DLD1 (cell line): ENCODE results near the gene RALGDS.
"Not testable (repeated sequence)": the region's sequence is repeated elsewhere in the genome, so short reads cannot be mapped to it uniquely, and the experiment has no call there.

ENCODE experiments used
- in situ Hi-C: cut with HindIII; loops from 2 replicates; pipeline ENCODE4 v1.10.0; 2017; ENCODE audit warnings: low sequenced_read_pairs

Gene RALGDS

DNA sequence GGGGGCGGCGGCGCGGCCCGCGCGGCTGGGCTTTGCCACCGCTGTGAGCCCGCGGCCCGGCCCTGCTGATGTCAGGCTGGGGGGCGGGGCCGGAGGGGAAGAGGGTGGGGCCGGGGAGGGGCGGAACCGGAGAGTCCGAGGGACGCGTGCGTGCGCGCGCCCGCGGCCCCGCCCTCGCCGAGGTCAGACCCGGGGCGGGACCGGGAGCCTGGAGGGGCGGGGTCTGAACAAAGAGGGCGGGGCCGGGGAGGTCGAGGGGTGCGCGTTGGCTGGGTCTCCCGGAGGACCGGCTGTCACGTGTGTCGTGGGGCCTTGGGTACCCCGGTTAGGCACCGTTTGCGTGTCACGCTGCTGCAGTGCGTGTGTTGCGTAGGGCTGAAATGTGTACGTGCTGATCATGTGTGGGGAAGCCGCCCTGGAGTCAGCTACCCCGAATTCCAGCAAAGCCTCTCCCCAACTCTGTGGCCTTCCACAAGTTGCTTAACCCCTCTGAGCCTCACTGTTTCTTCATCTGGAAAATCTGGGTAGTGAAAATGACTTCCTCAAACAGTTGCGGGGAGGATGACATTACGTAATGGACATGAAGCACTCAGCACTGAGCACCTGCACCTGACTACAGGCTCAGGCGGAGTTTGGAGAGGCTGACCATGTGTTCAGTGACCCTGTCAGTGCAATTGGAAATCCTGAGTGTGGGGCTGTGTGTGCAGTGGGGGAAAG, at the start of gene RALGDS:
Gene RALGDS (minus strand): TSS at position 43 of the 717 bp plus-strand sequence. CDS start 86 bp downstream, outside the sequence.
- in situ Hi-C loops = no loop called here

DNA sequence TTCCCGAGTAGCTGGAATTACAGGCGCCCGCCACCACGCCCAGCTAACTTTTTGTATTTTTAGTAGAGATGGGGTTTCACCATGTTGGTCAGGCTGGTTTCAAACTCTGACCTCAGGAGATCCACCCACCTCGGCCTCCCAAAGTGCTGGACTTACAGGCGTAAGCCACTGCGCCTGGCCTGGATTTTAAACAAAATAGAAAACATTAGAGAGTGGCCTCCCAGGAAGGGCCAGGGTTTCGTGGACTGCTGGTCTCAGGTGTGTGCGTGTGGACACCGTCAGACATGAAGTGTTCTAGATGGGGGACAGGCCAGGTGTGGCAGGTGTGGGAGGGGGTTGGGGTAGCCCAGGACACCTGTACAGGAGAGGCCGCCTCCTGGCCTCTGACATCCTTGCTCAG, 49.7 kb upstream of the RALGDS start:
- in situ Hi-C loops = no loop called here

DNA sequence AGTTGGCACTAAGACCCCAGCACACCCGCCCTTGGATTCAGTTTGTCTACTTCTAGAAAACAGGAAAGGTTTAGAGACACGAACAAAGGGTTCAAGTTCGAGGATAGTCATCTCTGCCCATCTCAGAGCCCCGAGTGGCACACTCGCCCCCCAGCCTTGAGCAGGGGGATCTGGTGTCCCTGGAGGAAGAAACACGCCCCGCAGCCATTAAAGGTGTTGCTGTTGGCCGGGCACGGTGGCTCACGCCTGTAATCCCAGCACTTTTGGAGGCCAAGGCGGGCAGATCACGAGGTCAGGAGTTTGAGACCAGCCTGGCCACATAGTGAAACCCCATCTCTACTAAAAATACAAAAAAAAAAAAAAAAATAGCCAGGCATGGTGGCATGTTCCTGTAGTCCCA, 48.6 kb upstream of the RALGDS start:
- in situ Hi-C loops = not testable (repeated sequence)

DNA sequence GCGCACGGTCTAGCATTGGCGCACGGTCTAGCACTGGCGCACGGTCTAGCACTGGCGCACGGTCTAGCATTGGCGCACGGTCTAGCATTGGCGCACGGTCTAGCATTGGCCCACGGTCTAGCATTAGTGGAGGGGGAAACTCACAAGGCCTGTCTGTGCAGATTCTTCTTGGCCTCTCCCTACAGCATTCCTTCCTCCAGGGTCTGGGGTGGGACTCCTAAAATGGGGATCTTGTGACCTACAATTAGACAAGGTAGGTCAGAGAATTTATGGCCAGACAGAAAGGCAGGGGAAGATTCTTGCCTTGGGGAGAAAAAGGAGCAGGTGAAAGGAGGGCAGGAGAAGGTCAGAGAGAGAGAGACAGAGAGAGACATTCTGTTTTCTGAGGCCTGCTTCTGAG, 48.1 kb upstream of the RALGDS start:
- in situ Hi-C loops = no loop called here

DNA sequence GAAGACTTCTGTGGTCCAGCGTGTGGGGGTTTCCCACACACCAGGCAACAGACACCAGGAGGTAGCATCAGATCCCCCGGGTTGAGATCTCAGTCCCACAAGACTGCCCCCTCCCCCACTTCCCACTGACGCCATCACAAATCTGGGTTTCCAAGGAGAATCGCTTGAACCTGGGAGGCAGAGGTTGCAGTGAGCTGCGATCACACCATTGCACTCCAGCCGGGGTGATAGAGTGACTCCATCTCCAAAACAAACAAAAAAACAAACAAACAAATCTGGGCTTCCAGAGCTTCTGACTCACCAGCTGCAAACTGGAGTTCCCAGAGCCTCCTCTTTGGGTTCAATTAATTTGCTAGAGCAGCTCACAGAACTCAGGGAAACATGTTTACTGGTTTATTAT, 47.4 kb upstream of the RALGDS start:
- in situ Hi-C loops = no loop called here

DNA sequence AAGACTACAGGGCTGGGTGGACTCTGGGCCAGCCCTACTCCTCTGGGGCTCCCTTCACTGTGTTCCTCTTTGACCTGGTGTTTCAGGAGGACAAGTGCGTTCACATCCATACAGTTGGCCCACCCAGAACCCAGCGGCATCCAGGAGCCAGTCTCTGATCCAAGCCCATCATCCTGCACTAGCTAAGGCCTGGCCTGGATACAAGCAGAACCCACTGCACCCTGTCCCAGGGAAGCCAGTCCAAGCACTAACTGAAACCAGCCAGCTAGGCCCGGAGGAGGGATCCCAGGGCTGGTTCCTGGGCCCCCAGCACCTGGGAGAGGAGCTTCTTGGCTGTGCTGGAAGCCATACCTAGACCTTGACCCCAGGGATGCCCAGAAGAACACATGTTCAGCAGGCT, 46.7 kb upstream of the RALGDS start:
- in situ Hi-C loops = no loop called here

DNA sequence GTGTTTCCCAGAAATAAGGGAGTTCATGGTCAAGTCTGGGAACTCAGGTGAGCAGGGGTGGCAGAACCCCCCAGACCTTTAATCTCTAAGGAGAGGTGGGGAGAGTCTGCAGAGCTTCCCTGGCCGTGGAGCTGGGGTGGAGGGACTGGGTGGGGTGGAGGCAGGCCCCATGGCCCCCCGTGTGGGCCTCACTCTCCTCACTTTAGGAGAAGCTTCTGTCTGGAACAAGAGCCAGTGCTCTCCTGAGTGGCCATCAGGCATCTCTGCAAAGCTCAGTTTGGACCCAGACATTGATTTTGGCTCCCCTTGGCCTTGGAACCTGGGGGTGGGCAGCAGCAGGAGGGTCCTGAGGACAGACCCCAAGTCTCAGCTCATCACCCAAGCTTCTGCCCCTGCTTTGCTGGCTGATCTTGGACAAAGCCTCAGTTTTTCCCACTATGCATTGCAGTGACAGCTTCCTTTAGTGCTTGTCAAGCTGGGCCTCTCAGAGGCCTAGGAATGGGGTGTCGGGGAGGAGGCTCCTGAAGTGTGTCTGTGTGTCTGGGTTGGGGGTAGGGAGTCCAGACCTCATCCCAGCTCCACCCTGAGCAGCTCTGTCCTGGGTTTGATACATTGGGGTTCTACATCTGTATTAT, 46.2 kb upstream of the RALGDS start:
- in situ Hi-C loops = no loop called here

DNA sequence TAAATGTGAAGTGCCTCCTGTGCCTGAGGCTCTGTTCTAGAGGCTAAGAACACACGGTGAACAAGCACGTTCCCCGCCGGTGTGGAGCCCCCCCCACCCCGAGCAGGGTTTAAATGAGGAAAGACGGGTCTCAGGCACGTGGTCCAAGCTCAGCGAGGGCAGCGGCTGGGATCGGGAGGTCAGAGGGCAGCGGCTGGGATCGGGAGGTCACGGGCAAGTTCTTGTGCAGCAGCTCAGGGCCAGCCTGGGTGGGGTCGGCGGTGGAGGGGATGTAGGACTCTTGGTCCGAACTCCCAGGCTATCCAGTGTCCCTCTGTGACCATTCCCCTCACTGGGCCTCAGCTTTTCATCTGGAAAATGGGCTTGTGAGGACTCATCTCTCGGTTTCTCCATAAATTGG, 45.4 kb upstream of the RALGDS start:
- in situ Hi-C loops = no loop called here

DNA sequence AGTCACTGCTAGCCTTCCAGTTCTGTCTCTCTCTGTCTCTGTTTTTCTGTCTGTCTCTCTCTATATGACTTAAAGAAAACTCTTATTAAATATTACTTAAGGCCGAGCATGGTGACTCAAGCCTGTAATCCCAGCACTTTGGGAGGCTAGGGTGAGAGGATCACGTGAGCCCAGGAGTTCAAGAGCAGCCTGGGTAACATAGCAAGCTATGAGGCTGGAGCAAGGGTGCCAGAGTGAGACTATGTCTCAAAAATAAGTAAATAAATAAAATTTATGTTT, 44.4 kb upstream of the RALGDS start:
- in situ Hi-C loops = no loop called here

DNA sequence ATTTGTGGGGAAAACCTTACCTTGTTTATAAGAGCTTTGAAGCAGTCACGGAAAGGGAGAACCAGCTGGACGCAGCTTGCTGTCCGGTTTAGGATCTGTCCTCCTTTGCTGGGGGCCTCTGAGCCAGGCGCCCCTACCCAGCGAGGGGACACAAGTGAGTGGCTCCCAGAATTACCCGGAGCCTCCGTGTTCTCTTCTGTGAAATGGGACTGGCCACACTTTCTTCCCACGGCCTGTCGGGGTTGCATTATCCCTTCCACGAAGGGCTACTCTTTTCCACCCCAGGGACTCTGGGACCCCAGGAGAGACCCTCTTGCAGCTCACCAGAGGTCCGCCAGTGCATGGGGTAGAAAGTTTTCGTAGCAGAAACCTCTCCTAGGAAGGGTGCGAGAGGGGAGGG, 43.2 kb upstream of the RALGDS start:
- in situ Hi-C loops = no loop called here

DNA sequence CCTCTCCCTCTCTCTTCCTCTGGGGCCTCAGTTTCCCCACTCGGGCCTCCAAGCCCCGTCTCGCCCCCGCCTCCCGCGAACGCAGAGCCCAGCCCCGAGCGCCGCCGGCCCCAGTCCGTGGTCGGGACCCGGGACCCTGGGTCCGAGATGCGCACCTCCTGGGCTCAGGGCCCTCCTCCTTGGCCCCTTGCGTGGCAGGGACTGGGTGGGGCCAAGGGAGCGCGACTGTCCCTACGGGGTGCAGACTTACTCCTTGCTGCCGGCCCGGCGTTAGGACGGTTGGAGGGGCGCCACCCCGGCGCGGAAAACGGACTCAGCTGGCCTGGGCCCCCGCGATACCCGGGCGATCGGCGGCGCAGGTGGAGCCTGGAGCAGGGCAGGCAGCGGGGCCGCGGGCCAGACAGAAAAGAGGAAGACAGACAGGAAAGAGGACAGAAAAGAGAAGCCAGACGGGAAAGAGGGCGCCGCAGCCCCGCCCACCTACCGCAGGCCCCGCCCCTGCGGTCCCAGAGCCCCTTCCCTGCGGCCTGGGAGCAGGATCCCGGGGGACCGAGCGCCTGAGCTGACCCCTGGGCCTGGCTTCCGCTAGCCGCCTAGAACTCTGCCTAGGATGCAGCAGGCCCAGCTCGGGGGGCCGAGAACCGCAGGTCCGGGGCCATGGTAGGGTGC, 42.6 kb upstream of the RALGDS start, which contains the start of gene GBGT1:
Gene GBGT1 (minus strand): TSS at position 411 of the 669 bp plus-strand sequence. CDS start 1,502 bp downstream, outside the sequence.
- in situ Hi-C loops = no loop called here

DNA sequence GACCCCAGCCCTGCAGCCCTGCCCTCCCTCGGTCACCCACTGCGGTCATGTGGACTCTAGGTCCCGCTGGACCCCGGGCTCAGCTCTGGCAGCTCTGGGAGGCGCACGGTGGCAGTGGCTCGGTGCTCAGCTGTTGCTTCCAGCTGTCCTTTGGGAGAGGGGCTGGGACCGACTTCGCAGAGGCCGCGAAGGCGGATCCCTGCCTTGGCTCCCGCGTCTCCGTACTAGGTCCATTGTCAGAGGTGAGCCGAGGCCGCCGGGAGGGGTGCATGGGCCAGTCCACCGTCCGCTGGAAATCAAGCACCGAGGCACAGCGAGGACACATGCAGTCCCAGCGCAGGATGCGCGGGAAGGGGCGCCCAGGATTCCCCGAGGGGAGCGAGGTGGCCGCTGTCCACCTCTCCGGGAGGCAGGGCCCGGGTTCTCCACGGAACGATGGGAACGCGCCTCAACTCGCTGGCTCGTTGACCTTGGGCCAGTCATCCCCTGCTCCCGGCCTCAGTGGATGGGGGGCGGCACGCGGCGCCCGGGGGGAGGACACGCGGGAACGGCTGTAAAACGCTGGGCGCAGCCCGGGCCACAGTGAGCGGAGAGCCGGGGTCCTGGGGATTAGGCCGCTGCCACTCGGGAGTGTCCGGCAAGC, 41.9 kb upstream of the RALGDS start:
- in situ Hi-C loops = no loop called here

DNA sequence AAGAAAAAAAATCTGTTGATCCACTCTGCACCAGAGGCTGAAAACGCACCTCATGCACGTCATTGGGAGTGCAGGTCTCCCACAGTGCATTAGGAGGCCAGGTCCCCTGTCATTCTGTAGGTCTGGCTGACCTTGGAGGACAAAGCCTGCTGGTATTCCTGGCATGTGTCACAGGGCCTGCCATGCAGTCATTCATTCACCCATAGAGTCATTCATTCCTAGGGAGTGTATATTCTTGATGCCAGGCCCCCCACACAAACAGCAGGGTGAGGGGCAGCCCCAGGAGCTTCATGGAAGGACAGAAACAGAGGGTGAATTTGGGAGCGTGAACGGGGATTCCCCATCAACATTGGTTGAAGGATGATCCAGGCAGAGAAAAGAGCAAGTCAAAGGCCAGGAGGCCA, 40.5 kb upstream of the RALGDS start:
- in situ Hi-C loops = no loop called here

DNA sequence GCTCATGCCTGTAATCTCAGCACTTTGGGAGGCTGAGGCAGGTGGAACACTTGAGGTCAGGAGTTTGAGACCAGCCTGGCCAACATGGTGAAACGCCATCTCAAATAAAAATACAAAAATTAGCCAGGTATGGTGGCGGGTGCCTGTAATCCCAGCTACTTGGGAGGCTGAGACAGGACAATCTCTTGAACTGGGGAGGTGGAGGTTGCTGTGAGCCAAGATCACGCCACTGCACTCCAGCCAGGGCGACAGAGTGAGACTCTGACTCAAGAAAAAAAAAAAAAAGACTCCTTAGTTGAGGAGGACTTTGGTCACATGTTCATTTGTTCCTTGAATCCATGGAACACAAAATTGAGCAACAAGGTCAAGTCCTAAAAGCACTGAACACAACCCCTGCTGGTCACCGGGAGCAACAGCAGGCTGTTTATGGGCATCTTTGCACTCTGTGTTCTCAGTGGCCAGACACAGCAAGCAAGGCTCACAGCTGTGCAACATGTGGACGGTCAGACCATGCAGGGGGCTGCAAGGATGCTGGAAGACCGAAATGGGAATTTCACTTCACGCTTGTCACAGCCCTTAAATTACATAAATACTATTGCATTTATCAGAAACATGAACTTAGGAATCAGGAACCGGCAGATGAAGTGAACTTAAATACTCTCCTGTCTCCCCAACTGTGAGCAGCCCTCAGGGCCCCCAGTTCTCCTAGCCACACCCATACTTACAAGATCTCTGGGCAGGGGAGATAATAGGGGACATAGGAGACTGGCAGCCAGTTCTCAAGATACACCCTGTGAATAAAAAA, 39.9 kb upstream of the RALGDS start:
- in situ Hi-C loops = no loop called here

DNA sequence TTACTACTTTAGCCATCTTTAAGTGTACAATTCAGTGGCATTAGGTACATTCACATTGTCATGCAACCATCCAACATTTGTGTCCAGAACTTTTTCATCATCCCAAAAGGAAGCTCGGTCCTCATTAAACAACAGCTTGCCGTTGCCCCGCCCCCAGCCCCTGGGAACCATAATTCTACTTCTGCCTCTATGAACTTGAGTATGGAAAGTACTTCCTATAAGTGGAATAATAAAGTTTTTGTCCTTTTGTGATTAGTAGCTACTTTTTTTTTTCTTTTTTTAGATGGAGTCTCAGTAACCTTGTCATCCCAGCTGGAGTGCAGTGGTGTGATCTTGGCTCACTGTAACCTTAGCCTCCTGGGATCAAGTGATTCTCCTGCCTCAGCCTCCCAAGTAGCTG, 37.7 kb upstream of the RALGDS start:
- in situ Hi-C loops = no loop called here

DNA sequence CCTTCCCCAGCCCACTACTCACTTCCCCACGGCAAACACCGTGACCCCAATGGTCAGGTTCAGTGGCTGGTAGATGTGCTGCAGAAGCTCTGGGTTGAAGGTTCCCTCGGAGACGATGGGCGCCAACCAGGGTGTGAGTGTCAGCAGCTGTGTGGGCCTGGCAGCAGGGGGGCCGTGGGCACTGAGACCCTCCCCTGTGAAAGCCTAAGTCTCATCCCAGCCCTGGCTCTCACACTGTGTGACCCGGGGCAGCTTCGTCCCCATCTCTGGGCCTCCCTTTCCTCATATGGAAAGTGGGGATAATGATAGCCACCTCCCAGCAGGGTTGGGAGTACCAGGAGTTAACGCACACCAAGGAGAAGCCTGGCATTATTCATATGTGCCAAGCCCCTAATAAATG, 34.1 kb upstream of the RALGDS start:
- in situ Hi-C loops = no loop called here

DNA sequence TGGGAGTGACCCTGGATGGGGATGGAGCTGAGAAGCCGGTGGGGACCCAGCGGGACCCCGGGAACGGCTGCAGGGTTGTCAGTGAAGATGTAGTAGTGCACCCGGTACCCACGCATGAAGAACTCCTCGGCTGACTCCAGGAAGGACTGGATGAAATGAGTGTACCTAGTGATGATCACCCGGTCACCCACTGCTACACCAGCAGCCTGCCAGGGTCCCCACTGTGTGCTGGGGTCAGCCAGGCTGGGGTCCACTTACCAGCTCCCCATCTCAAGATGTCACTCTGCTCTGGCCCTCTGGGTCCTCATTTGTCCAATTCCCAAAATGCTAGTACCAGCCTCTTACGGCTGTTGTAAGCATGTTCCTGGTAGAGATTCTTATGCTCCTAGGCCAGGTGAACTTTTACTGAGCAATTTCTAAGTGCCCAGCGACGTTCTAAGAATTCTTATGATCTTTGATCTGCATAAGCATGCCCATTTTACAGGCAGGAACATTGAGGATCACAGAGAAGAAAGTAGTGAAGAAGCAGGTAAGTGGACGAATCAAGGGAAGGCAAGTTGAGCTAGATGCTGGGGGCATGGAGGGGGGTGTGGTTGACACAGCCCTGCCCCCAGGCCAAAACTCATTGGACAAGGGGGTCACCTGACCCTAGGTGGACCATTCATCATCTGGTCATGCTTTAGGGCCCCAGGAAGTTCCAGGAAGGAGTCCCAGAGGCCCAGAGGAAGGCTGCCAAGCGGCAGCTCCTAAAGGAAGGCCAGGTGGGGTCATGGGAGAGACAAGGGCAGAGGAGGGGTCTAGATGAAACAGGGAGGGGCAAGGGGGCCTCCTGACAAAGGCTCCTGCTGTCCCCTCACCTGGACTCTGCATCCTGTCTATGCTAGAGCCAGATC, 33.3 kb upstream of the RALGDS start:
- in situ Hi-C loops = no loop called here

DNA sequence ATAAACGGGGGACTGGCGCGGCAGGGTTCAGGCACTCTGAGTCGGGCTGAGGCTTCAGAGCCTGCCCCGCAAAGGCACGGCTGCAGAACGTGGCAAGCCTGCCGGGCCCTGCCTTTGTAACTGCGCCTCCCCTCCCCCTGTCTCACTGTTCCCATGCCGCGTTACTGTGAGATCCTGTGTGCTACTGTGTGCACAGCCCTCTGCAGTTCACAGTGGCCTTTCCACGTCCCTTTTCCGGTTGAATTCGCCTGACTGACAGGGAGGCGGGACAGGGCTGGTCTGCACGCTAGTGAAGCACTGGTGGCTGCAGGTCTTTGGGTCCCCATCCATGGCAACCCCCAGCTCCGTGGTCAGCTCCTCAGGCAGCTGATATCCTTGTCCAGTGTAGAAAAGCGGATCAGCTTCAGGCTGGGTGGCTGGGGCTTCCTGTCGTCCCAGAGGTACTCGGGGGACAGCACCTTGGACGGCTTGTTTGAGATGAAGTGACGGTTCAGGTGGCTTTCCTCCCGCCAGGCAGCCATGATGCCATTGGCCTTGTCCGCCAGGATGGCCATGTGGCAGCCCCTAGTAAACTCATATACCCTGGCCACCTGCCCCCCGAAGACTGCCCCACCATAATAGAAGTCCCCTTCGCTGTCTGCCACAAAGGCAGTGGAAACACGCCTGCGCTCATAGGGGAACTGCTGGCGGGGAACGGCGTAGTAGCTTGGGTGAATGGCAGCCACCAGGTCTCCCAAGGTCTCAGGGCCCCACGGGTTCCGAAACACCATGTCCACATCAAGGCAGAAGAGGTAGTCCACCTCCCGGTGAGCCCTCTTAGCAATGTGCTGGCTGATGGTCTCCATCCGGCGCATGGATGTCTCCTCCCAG, 32.4 kb upstream of the RALGDS start:
- in situ Hi-C loops = no loop called here
